HG03039 (cell line): ENCODE data around the gene THOC6.
A peak's percentile ranks its signal among the peaks of the same experiment; 100 is the strongest.

Source experiments
- ATAC-seq: cut with Tn5 transposase; IDR thresholded peaks from one replicate; pipeline ENCODE4 v1.9.1; 2021; ENCODE audit warnings: mild to moderate bottlenecking, moderate library complexity; ENCODE audit not compliant: unreplicated experiment

THOC6 gene

DNA sequence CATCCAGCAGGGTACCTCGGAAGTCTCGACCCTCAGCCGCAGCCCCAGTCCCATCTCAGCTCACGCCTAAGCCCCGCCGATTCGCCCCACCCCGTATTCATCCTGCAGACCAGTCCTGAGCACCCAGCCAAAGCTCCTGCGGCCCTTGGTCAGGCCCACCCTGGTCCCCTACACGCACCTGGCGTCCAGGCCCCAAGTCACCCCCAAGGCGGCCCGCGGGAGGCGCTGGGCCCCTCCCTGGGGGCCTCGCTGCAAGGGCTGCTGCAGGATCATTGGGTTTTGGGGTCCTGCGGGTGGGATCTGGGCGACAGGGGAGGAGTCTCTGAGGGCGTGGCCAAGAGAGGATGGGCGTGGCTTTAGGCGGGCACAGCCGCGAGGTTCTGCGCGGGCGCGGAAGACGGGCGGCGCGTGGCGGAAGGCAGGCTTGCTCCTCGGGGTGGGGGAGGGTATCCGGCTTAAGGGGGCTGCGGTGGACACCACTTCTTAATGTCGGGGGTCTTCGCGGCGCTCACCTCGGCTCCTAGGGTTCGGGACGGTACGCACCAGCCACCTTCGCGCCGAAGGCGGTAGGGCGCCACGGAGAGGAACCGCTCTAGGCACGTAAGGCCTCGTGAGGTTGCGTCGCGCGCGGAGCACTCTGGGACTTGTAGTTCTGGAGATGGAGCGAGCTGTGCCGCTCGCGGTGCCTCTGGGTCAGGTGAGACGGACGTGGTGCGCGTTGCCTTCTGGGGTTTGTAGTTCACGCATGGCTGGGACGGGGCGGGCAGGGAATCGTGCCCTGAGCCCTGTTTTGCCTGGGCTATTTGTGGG is at the start of gene THOC6, which contains the start of gene HCFC1R1:
Gene THOC6 (plus strand): TSS at position 367 of the 810 bp plus-strand sequence. CDS start 292 bp downstream, at position 659.
Gene HCFC1R1 (minus strand): TSS at position 274 of the 810 bp plus-strand sequence. CDS start 1 bp downstream, at position 273.
- peak; percentile 57 for ATAC-seq

DNA sequence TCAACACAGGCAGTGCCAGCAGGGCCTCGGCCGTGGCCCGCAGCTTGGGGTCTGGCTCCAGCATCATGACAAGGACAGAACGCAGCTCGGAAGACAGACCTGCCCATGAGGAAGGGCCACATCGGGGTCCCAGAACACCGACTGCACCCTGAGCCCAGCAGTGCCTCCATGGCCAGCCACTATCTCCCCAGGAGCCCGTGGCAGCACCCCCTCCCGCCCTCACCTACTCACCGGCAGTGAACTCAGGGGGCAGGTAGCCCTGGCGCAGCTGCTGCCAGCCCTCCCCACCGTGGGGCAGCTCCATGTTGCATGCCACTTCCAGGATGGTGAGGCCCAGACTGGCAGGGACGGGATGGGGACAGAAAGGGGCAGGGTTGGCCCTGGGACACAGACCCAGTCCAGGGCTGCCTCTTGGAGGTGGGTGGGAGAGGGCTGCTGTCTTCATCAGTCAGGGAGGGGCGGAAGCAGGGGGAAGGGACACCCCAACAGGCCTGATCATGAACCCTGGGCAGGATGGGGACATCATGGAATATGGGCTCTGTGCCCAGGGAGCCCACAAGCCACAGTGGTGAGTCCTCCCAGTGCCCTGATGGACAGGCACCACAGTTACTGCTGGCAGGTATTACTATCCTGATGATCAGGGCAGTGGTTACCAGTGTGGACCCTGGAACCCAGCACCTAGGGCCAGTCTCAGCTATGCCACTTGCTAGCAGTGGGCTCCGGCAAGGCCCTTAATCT is 49.3 kb upstream of the THOC6 start:
- ATAC-seq, result no peak

DNA sequence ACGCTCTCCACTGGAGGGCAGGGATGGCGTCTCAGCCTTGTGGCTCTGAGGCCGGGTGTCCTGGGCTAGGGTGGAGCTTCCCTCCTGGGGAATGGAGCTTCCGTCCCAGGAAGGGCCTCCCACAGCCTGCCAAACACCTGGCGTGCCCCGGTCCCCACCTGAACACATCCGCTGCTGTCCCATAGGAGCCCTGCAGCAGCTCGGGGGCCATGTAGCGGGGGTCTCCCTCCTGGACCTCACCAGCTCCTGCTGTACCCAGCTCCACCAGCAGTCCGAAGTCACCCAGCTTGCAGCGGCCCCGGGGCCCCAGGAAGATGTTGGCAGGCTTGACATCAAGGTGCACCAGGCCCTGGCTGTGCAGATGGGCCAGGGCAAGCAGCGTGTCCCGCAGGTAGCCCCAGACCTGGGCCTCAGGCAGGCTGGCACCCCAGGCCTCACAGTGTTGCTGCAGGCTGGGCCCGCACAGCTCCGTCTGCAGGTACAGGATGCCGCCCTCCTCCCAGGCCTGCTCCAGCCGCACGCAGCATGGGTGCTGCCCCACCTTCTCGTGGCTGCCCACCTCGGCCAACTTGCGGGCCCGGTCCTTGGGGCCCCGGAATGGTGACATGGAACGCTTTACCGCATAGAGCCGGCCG is 48.6 kb upstream of the THOC6 start:
- ATAC-seq, result no peak

DNA sequence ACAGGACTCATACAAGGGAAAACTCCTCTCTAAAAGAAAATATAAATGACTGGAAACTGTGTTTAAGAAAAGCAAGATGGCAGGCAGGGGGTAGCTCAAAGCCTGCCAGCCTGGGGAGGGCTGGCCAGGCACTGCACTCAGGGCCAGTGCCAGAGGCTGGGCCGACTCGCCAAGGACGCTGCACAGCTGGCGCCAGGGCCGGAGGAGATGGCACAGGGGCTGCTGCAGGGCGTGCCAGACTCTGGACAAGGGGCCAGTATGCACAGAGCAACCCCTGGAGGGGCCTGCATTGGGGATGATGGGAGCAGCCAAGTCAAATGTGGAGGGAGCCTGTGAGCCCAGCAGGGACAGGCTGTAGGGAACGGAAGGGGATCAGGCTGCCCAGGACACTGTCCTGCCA is 47.6 kb upstream of the THOC6 start:
- no peak for ATAC-seq

DNA sequence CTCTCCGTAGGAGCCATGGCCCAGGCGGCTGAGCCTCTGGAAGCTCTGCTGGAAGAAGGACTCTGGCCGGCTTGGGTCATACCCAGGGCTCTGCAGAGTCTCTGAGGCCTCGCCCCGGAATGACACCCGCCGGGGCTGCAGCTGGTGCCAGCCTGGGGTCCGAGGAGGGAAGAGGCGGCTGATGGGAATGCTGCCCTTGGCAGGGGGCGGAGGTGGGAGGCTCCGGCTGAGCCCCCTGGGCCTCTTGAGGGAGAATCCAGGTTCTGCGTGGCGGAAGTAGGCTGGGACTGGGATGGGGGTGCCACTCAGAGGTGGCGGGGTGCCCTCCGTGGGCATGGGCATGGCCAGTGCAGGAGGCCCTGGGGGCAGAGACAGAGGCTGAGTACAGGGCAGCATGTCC is 47.2 kb upstream of the THOC6 start:
- ATAC-seq, result no peak

DNA sequence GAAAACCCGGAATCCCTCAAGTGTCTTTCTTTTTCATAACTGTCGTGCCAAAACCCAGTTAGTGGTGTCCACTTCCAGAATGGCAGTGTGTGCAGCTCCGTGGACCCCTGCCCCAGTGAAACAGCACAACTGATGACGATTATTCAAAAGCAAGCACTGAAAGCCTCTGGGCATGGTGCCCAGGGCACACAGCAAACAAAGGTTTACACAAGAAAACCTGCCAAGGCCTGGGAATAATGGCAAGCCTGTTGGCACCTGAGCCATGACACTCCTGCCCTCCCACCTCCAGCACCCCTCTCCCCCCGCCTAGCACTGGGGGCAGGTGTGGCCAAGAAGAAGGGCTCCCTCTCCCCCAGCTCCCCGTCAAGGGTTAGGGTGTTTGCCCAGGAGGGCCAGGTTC is 46.4 kb upstream of the THOC6 start:
- no peak for ATAC-seq

DNA sequence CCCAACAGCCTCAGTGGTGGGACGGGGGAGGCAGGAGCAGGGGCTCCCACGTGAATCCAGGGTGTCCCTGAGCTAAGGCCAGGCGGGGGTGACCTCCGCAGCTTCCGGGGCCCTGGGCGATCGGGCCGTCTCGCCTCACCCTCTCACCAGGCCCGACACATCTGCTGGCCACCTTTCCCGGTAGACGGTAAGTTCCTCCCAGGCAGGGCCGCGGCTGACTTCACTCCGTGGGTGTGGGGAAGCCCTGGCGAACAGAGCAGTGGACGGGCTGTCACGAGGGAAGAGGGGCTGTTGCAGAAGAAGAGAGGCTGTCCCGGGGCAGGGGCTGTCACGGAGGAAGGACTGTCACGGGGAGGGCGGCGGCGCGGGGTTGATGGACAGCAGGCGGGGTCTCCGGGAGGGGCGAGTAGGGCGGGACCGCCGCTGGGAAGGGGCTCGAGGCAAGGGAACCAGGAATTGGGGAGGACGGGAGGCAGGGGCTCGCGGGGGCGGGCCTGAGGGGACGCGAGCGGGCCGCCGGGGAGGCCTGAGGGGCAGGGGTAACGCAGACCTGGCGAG is 44.1 kb upstream of the THOC6 start:
- ATAC-seq, result peak; percentile 2

DNA sequence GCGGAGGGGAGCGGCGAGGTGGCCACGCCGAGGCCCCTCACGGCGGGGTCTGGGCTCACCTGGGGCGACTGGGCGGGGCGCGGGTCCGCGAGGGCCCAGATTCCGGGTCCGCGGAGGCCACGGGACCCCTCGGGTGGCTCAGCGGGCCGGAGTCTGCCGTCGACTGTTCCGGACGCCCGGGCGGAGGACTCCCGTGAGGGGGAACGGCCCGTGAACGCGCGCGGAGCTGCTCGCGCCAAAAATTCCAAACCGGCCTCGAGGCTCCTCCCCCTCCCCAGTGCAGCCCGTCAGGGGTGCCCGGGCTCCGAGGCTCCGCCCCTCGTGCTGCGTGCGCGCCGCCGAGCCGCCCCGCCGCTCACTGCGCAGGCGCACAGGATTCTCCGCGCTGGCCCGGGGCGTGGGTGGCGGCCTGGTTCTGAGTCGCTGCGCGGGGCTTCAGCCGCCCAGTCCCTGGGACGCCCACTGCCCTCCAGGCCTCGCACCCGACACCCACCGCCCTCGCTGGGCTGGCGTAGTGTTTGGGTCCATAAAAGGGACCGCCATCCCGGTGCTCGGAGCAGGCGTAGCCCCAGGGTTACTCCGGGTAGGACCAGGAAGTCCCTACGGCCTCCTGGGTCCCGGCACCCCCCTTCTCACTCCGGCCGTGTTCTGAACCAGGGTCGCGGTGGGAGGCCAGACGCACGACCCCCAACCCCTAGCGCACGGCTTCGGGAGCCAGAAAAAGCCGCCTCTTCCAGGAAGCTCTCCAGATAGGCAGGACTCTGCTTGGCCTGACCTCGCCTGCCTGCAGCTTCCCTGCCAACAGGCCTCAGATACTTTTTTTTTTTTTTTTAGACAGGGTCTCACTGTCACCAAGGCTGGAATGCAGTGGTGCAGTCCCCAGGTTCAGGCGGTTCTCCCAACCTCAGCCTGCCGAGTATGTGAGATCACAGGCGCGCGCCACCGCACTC is 43.3 kb upstream of the THOC6 start, which contains the start of gene PKMYT1:
Gene PKMYT1 (minus strand): TSS at position 220 of the 950 bp plus-strand sequence. CDS start 789 bp downstream, outside the sequence.
- ATAC-seq, result peak; percentile 51

DNA sequence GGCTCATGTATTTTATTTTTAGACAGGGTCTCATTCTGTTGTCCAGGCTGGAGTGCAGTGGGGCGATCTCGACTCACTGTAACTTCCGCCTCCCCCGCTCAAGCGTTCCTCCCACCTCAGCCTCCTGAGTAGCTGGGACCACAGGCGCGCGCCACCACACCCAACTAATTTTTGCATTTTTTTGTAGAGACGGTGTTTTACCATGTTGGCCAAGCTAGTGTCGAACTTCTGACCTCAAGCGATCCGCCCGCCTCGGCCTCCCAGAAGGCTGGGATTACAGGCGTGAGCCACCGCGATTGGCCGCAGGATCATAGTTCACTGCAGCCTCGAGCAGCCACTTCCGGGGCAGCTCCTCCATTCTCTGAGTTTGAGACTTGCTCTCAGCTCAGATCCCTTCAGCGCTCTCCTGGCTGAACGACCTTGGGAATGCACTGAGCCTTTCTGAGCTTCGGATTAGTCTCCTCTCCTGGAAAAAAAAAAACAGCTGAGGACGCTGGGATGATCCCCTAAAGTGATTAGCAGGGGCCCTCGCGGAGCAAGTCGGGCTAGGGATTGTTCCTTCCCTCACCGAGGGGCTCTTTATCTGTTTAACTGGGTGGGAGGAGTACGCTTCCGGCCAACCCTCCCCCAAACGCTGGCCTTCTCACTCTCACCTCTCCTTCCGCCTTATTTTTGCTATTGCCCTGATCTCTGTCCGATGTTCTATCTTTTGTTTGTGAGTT is 42.5 kb upstream of the THOC6 start:
- no peak for ATAC-seq

DNA sequence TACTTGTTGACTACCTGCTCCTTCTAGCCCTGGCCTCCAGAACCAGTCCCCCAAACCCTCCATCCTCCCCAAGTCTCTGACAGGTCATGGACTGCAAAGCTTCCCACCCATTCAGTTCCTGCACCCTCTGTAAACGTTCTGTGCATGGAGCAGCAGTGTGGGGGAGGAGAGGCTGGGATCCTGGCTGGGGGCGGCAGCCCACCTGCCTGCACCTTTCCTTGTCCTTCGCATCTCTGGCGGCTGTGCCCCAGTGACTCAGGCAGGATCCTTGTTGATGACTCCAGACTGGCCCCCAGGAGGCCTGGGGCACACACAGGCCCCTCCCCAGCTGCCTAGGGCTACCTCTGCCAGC is 42.0 kb upstream of the THOC6 start:
- no peak for ATAC-seq

DNA sequence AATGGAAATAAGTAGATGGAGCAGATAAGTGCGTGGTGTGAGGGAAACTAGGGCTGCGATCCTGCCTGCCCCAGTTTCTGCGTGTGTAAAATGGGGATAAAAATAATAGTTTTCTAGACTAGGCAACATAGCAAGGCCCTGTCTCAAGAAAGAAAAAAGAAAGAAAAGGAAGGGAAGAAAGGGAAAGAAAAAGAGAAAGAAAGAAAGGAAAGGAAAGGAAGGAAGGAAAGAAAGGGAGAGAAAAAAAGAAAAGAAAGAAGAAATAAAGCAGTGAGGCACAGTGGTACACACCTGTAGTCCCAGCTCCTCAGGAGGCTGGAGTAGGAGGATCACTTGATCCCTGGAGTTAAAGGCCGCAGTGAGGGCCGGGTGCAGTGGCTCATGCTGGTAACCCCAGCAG is 41.4 kb upstream of the THOC6 start:
- no peak for ATAC-seq

DNA sequence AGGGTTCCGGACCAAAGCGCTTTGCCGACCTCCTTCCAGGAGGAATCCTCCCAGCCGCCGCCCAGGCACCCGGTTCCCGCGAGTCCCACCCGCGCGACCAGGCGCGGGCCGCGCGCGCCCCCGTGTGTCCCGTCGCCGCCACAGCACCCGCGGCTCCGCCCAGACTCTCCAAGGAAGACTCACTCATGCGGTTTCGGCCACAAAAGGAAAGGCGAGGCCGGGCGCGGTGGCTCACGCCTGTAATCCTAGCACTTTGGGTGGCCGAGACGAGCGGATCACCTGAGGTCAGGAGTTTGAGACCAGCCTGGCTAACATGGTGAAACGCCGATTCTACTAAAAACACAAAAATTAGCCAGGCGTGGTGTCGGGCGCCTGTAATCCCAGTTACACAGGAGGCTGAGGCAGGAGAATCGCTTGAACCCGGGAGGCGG is 40.1 kb upstream of the THOC6 start:
- ATAC-seq, result no peak

DNA sequence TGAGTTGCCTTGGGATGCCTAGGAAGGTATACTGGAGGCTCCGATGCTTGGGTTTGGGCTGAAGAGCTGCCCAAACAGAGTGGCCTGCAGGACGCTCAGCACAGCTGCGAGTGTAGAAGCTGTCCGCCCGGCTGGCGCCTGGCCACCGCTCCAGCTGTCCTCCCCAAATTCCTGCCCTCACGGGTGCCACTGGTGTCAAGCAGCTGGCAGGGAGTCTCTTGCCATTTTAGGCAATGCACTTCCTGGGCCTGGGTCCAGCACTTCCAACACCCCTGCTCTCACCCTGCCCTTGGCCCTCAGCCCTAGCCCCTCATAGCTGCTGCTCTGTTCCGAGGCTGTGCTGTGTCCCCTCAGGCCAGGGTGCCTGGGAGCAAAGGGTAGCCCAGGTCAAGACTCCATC is 38.4 kb upstream of the THOC6 start:
- ATAC-seq, result no peak

DNA sequence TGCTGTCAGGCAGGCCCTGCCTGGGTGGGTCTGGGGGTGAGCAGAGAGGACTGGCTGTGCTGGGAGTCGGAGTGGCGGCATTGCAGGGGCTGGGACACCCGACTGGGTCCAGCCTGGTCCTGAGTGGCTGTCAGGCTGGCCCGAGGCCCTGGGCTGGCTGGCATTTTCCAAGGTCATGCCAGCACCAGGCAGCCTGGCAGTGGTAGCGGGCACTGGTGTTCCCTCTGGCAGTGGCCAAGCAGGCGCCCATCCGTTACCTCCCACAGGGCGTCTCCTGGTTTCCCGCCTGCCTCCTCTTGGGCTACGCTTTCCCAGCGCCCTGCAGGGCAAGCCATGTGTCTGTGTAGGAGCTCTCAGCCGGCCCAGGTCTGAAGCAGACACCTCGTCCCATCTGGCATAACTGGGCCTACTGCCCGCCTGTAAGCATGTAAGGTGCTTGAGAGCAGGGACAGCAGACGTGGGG is 37.9 kb upstream of the THOC6 start:
- no peak for ATAC-seq

DNA sequence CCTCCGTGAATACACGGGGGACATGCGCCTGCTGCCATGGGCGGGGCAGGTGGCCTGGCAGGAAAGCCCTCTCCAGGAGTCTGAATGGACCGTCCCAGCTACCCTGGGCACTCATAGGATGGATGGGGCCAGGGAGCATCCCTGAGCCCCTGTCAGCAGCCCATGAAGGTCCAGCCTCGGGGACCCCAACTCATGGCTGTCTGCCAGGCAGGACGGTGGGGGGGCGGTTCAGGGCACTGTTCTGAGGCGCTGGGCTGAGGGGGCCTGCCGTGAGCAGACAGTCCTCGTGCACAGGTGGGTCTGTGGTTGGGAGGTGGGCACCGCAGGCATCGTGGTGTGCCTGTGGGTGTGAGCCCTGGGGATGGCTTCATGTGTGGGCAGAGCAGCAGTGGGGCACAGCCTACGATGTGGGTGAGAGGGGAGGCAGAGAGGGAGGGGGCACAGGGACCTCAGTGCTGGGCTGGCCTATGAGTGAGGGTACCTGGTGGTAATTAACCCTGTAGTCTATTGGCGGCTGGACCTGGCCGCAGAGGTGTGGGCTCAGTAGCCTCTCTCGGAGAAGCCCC is 37.1 kb upstream of the THOC6 start:
- no peak for ATAC-seq

DNA sequence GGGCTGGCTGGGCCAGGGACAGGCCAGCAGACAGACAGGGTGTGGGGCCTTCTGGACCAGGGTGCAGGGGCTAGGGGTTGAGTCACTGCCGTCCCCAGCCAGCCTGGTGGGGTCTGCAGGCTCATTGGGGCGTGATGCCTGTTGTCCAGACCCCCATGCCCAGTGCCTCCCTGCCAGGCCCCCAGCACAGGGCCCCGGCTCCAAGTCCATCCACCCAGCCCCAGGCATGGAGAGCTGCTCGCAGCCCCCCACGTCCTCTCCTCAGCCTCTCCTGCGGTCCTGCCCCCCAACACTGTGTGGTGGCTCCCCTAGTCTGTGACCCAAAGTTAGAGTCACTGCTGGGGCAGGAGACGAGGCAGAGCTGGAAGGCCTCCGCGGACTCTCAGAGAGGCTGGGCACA is 36.5 kb upstream of the THOC6 start:
- no peak for ATAC-seq

DNA sequence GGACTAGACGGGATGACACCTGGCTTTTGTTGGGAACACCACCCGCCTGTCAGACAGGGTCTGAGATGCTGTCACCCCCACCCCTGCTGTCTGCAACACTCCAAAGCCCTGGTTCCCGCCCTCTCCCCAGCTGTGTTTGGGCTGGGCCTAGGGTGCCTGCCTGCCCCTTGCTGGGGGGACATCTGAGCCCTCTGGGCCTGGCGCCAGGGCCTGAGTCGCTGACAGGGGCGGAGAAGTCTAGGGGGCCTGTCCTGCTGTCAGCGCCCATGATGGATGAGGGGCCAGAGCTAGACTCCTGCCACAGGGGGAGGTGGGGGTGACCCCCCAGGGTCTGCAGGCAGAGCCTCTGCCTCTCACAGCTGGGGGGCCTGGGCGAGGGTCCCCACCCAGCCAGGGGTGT is 36.0 kb upstream of the THOC6 start:
- ATAC-seq, result no peak

DNA sequence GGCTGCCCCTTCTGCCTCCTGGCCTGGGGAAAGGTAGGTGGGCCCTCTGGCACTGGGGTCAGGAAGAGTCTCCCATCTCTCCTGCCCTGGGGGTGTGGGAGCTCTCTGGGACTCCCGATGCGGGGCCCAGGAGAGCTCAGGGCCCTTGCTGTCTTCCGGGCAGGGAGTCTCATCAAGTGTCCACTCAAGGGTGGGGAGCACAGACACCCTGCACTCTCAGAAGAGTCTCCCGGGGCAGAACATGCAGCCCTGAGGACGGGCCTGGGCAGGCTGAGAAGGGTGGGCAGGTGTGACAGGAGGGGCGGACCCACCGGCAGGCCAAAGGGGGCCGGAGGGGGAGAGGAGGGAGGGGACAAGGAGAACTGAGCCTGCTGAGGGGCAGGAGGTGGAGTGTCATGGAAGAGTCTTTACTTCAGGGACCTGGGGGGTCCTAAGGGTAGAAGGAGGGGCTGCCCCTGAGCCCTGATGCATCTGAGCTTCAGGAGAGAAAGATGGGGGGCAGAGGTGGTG is 35.2 kb upstream of the THOC6 start:
- no peak for ATAC-seq

DNA sequence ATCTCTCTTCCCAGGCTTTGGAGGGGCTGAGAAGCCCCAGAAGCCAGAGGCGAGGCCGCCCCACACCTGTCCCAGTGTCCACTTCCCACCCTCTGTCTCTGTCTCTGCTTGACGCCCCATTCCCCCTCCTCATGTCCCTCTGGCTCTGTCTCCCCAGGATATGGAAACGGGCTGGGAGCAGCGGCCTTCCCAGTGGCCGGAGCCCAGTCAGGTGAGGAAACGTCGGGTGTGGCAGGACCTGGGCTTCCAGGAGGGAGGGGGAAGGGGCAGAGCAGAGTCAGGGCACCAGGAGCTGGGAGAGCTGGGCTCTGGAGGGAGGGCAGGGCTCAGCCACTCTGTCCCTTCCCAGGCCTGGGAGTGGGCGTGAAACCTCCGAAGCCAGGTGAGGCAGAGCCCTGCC is 32.9 kb upstream of the THOC6 start:
- ATAC-seq, result no peak
